Measurements from ENCODE around the gene NR3C2. TPM values are rescaled to one million over a fixed set of nuclear protein-coding genes. Genes with fewer than 3 reads are reported as not detected.

NR3C2 gene
- polyA plus RNA-seq, 1 experiment, result 0.18 TPM

DNA sequence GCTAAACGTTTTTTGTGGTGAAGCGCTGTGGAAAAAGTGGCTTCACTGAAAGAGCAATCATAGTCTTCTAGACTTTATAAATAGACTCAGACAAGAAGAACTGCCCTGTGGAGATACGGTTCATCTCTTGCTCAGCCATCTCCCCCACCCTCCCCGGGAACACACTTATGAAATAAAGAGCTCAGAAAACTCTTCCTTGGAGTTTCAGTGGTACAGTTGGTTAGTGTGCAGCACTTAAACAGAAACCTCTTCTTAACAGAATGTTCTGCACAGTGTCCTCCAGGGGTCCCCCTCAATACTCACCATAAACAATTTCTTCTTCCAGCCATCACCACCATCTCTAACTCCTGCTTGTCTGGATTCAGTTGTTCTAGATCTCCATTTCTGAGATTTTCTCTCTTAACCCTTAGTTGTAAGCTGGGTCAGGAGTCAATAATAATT lies 397.3 kb downstream of the NR3C2 start:
- no peaks in the 10 kb centered on the region for H3K27me3 ChIP-seq (ENCODE audit: control insufficient read depth, insufficient read depth, low read length)
- POLR2A ChIA-PET, result no interaction called here
- H3K4me3 ChIP-seq (ENCODE audit: low read depth, low read length), result no peak overlapping the region
- no peak for TF ChIP-seq CTCF (IDR thresholded peaks at IDR 0.05; ENCODE audit: insufficient read depth, low read depth, low read length)
- no peak for DNase-seq (ENCODE audit: low read depth)
- H3K36me3 ChIP-seq (ENCODE audit: control insufficient read depth, insufficient read depth, low read length), result no peaks in the 10 kb centered on the region
- CTCF ChIA-PET, result no interaction called here

DNA sequence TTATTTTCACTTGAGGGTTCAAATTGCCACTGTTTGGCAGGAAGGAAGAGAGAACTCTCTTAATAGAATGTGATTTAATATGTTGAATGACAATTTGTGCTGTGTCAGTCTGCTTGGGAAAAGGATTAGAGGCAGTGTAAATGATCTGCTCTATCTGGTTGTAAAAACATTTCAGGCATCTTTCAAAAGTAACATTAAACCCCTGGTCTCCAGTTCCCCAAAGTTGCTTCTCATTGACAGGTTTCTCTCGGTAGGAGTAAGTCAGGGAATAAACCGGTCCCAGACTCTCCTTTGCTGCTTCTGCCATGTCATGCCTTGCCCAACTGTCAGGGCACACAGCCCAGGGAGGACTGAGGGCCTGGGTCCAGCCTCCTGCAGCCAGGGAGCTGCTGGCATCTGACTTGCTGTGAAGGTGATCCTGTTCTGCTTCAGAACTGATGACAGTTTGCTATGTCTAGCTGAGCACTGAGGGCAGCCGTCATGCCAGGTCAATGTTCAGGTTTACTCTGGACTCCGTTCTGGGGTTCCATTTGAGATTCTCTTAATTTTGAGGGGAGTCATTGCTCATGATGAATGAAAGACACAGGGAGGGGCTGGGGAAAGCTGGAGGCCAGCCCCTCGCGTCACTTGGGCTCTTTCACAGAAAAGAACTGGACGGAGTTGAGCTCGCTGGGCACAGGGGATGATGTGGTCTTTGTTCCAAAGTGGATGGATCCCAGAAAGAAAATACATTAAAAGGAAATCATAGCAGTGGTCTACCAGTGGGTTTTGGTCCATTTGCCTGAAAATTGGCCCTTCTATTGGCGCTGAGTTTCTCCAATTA lies 397.9 kb downstream of the NR3C2 start:
- CTCF ChIA-PET, result no interaction called here
- no peak for DNase-seq (ENCODE audit: low read depth)
- Histone ChIP-seq H3K36me3 (ENCODE audit: control insufficient read depth, insufficient read depth, low read length) (no peaks in the 10 kb centered on the region), H3K27me3 (ENCODE audit: control insufficient read depth, insufficient read depth, low read length) (no peaks in the 10 kb centered on the region), H3K4me3 (ENCODE audit: low read depth, low read length) (no peak overlapping the region)
- POLR2A ChIA-PET, result no interaction called here
- no peak for TF ChIP-seq CTCF (IDR thresholded peaks at IDR 0.05; ENCODE audit: insufficient read depth, low read depth, low read length)

- H3K4me3 ChIP-seq (ENCODE audit: low read depth, low read length), result no peak overlapping the region
- ChIA-PET CTCF (interaction anchor here (1.0 kb wide), 1 partner anchor 12 kb away, joined by 5 read pairs; no protein-coding TSS in a partner anchor), POLR2A (no interaction called here)
- DNase-seq (ENCODE audit: low read depth), result no peak
- TF ChIP-seq CTCF (IDR thresholded peaks at IDR 0.05; ENCODE audit: insufficient read depth, low read depth, low read length), result no peak
- H3K36me3 ChIP-seq (ENCODE audit: control insufficient read depth, insufficient read depth, low read length), result no peaks in the 10 kb centered on the region
- no peaks in the 10 kb centered on the region for H3K27me3 ChIP-seq (ENCODE audit: control insufficient read depth, insufficient read depth, low read length)
Measured at GRCh38 chr4:148041606-148042329, 400.4 kb downstream of the NR3C2 start.

- Histone ChIP-seq H3K27me3 (ENCODE audit: control insufficient read depth, insufficient read depth, low read length) (no peaks in the 10 kb centered on the region), H3K36me3 (ENCODE audit: control insufficient read depth, insufficient read depth, low read length) (no peaks in the 10 kb centered on the region; the same call in 1 of the 2 replicates), H3K4me3 (ENCODE audit: low read depth, low read length) (no peak overlapping the region)
- ChIA-PET POLR2A (no interaction called here), CTCF (interaction anchor here (0.9 to 1.2 kb wide), 3 partner anchors 8 to 57 kb away, joined by 3 read pairs; no protein-coding TSS in a partner anchor)
- no peak for TF ChIP-seq CTCF (IDR thresholded peaks at IDR 0.05; ENCODE audit: insufficient read depth, low read depth, low read length)
- no peak for DNase-seq (ENCODE audit: low read depth)
Measured at GRCh38 chr4:148034813-148035212, 407.4 kb downstream of the NR3C2 start.
